Measurements from ENCODE around the gene FGF12.

The FGF12 gene

GRCh38 chr3:192545333-192545732, 182.0 kb downstream of the FGF12 start:
- no peak for TF ChIP-seq TAF1 (IDR thresholded peaks at IDR 0.05; ENCODE audit: borderline replicate concordance, insufficient read depth, low read length)
- no peak for TF ChIP-seq REST (IDR thresholded peaks at IDR 0.05; ENCODE audit: insufficient read depth in 1 of 2, low read depth in 2 of 2, low read length in 2 of 2)
- no peak for TF ChIP-seq POLR2AphosphoS5 (IDR thresholded peaks at IDR 0.05; ENCODE audit: low read depth, low read length)
- no peak for TF ChIP-seq SIN3A (IDR thresholded peaks at IDR 0.05; ENCODE audit: borderline replicate concordance, insufficient read depth, low read length)

- TF ChIP-seq REST (IDR thresholded peaks at IDR 0.05; ENCODE audit: insufficient read depth in 1 of 2, low read depth in 2 of 2, low read length in 2 of 2) = no peak
- no peak for TF ChIP-seq TAF1 (IDR thresholded peaks at IDR 0.05; ENCODE audit: borderline replicate concordance, insufficient read depth, low read length)
- TF ChIP-seq POLR2AphosphoS5 (IDR thresholded peaks at IDR 0.05; ENCODE audit: low read depth, low read length) = no peak
- TF ChIP-seq FOXP2 (optimal IDR thresholded peaks at IDR 0.05; ENCODE audit: borderline replicate concordance, extremely low read depth, extremely low read length, insufficient read depth) = no peak
- TF ChIP-seq SIN3A (IDR thresholded peaks at IDR 0.05; ENCODE audit: borderline replicate concordance, insufficient read depth, low read length) = no peak
Observed at GRCh38 chr3:192543163-192543562, 184.2 kb downstream of the FGF12 start.

GRCh38 chr3:192516820-192517219, 210.5 kb downstream of the FGF12 start:
- no peak for TF ChIP-seq FOXP2 (optimal IDR thresholded peaks at IDR 0.05; ENCODE audit: borderline replicate concordance, extremely low read depth, extremely low read length, insufficient read depth)

- no peak for TF ChIP-seq TAF1 (IDR thresholded peaks at IDR 0.05; ENCODE audit: borderline replicate concordance, insufficient read depth, low read length)
- no peak for TF ChIP-seq POLR2AphosphoS5 (IDR thresholded peaks at IDR 0.05; ENCODE audit: low read depth, low read length)
- TF ChIP-seq SIN3A (IDR thresholded peaks at IDR 0.05; ENCODE audit: borderline replicate concordance, insufficient read depth, low read length) = no peak
- TF ChIP-seq REST (IDR thresholded peaks at IDR 0.05; ENCODE audit: insufficient read depth in 1 of 2, low read depth in 2 of 2, low read length in 2 of 2) = no peak
- TF ChIP-seq FOXP2 (optimal IDR thresholded peaks at IDR 0.05; ENCODE audit: borderline replicate concordance, extremely low read depth, extremely low read length, insufficient read depth) = no peak
Observed at GRCh38 chr3:192515664-192516045, 211.7 kb downstream of the FGF12 start.

GRCh38 chr3:192514754-192515663, 212.3 kb downstream of the FGF12 start:
- TF ChIP-seq REST (IDR thresholded peaks at IDR 0.05; ENCODE audit: insufficient read depth in 1 of 2, low read depth in 2 of 2, low read length in 2 of 2) = no peak
